ENCODE results near the gene ATP2B2.

Gene ATP2B2

DNA sequence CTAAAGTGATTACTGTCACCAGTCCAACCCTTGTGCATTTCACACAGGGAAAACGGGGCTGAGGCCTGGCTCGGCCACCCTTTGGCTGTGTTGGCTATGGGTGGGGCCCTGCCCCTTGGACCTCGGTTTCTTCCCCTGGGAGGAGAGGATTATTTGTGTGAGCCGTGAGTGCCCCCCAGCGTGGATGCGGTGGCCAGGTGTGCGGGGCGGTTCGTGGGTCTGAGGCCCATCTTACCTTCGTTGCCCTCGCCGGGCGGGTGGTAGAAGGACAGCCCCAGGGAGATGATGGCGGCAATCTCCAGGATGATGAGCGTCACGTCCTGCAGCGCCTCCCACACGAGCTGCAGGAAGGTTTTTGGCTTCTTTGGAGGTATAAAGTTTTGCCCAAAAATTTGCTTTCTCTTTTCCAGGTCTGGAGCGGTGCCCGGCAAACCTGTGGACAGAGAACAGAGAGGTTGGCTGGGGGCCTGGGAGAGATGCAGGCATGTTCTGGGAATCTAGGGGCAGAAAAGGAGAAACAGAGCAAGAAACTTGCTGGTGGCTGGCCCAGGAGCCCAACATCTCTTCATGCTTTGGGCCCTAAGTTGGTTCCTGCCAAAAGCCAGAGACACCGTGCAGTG, 94.9 kb downstream of the ATP2B2 start:
- H3K27me3 ChIP-seq (ENCODE audit: control insufficient read depth in 1 of 2, insufficient read depth in 2 of 2, low read length in 2 of 2), result no peaks in the 10 kb centered on the region
- H3K27ac ChIP-seq (ENCODE audit: low read depth, low read length), result no peak overlapping the region
- no peak overlapping the region for H3K9ac ChIP-seq (ENCODE audit: low read length)
- no peak overlapping the region for H3K4me3 ChIP-seq (ENCODE audit: low read depth in 1 of 2, low read length in 2 of 2)
- no peaks in the 10 kb centered on the region for H3K4me1 ChIP-seq (ENCODE audit: insufficient read depth, low read length)
- H3K36me3 ChIP-seq (ENCODE audit: insufficient read depth, low read length), result no peaks in the 10 kb centered on the region
- no peaks in the 10 kb centered on the region for H3K9me3 ChIP-seq (ENCODE audit: low read length)

DNA sequence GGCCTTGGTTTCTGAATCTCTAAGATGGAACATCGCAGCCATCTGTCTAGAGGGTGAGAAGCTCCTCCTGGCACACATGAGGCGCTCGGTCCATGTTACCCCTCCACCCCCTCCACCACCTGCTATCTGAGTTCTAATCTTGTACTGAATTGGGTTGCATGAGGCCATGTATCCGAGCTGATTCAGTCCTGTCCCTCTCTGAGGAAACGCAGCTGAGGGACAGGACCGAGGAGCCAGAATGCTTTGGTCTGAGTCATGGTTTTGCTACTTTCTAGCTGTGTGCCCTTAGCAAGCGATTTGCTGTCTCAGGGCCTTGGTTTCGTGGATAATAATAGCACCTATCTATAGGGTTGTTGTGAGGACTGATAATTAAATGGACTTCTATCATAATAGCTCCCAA, 96.7 kb downstream of the ATP2B2 start:
- no peaks in the 10 kb centered on the region for H3K9me3 ChIP-seq (ENCODE audit: low read length)
- H3K27me3 ChIP-seq (ENCODE audit: control insufficient read depth in 1 of 2, insufficient read depth in 2 of 2, low read length in 2 of 2), result no peaks in the 10 kb centered on the region
- no peak overlapping the region for H3K27ac ChIP-seq (ENCODE audit: low read depth, low read length)
- H3K4me3 ChIP-seq (ENCODE audit: low read depth in 1 of 2, low read length in 2 of 2), result no peak overlapping the region
- no peaks in the 10 kb centered on the region for H3K4me1 ChIP-seq (ENCODE audit: insufficient read depth, low read length)
- H3K9ac ChIP-seq (ENCODE audit: low read length), result no peak overlapping the region
- H3K36me3 ChIP-seq (ENCODE audit: insufficient read depth, low read length), result no peaks in the 10 kb centered on the region

DNA sequence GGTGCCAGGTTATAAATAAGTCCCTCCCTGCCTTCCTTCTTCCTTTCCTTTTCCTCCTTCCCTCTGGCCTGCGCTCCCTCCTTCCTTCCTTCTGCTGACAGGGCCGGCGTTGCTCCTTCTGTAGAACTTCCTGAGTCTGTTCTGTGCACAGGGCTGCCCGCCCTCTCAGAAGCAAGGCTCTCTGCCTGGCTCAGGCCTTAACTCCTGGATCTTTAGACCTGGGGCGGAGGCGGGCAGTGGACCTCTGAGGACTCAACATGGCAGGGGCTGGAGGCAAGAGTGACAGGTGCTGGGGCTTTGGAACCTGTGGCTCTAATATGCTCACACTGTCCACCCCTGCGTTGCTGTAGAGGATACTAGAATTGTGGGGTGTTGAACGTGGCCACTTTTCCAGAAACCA, 98.0 kb downstream of the ATP2B2 start:
- Histone ChIP-seq H3K9ac (ENCODE audit: low read length) (no peak overlapping the region), H3K27ac (ENCODE audit: low read depth, low read length) (no peak overlapping the region), H3K36me3 (ENCODE audit: insufficient read depth, low read length) (no peaks in the 10 kb centered on the region), H3K4me1 (ENCODE audit: insufficient read depth, low read length) (no peaks in the 10 kb centered on the region), H3K4me3 (ENCODE audit: low read depth in 1 of 2, low read length in 2 of 2) (no peak overlapping the region), H3K27me3 (ENCODE audit: control insufficient read depth in 1 of 2, insufficient read depth in 2 of 2, low read length in 2 of 2) (no peaks in the 10 kb centered on the region), H3K9me3 (ENCODE audit: low read length) (no peaks in the 10 kb centered on the region)

DNA sequence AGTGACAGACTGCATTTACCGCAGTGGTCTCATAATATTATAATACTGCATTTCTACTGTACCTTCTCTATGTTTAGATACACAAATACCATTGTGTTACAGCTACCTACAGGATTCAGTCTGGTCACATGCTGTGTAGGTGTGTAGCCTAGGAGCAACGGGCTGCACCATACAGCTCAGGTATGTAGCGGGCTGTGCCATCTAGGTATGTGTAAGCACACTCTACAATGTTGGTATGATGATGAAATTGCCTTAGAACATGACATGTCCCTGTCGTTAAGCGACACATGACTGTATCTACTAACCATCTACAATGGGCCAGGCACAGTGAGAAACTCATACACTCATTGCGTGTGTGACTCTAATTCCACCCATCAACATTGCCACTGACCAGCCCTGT, 99.0 kb downstream of the ATP2B2 start:
- H3K9ac ChIP-seq (ENCODE audit: low read length), result no peak overlapping the region
- no peaks in the 10 kb centered on the region for H3K9me3 ChIP-seq (ENCODE audit: low read length)
- H3K36me3 ChIP-seq (ENCODE audit: insufficient read depth, low read length), result no peaks in the 10 kb centered on the region
- H3K4me3 ChIP-seq (ENCODE audit: low read depth in 1 of 2, low read length in 2 of 2), result no peak overlapping the region
- no peaks in the 10 kb centered on the region for H3K4me1 ChIP-seq (ENCODE audit: insufficient read depth, low read length)
- no peak overlapping the region for H3K27ac ChIP-seq (ENCODE audit: low read depth, low read length)
- no peaks in the 10 kb centered on the region for H3K27me3 ChIP-seq (ENCODE audit: control insufficient read depth in 1 of 2, insufficient read depth in 2 of 2, low read length in 2 of 2)

DNA sequence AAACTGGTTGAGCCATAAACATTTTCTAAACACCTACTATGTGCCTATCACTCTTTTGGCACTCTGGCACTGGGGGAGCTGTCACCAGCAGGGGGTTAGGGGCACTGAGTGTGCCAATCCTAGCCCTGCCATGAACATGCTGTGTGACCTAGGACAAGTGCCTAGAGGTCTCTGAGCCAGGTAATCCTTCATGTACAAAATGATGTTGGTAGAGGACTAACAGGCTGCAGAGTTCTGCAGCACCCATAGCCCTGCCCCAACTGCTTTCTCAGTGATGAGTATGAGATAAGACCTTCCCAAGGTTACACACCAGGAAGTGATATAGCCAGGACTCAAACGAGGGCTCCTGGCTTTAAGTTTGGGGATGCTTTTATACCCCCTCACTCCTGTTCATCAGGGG, 99.6 kb downstream of the ATP2B2 start:
- Histone ChIP-seq H3K27me3 (ENCODE audit: control insufficient read depth in 1 of 2, insufficient read depth in 2 of 2, low read length in 2 of 2) (no peaks in the 10 kb centered on the region), H3K4me1 (ENCODE audit: insufficient read depth, low read length) (no peaks in the 10 kb centered on the region), H3K4me3 (ENCODE audit: low read depth in 1 of 2, low read length in 2 of 2) (no peak overlapping the region), H3K27ac (ENCODE audit: low read depth, low read length) (no peak overlapping the region), H3K36me3 (ENCODE audit: insufficient read depth, low read length) (no peaks in the 10 kb centered on the region), H3K9ac (ENCODE audit: low read length) (no peak overlapping the region), H3K9me3 (ENCODE audit: low read length) (no peaks in the 10 kb centered on the region)

DNA sequence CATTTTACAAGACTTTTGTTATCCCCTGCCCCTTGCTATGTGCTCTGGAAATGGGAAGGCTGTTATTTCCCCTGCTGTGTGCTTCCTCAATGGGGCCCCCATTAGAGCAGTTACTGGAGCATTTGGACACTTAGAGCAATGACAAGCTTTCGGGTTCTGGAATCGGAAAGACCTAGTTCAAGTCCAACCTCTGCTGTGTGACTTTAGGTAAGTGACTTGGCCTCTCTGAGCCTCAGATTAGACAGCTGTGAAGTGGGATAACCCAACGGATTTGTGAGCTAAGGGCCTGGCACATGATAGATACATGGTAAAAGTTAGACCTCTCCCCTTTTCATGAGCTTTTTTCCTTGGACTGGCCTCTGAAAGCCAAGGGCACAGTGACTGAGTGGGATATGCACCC, 100.5 kb downstream of the ATP2B2 start:
- H3K36me3 ChIP-seq (ENCODE audit: insufficient read depth, low read length), result no peaks in the 10 kb centered on the region
- H3K4me3 ChIP-seq (ENCODE audit: low read depth in 1 of 2, low read length in 2 of 2), result no peak overlapping the region
- H3K27me3 ChIP-seq (ENCODE audit: control insufficient read depth in 1 of 2, insufficient read depth in 2 of 2, low read length in 2 of 2), result no peaks in the 10 kb centered on the region
- H3K27ac ChIP-seq (ENCODE audit: low read depth, low read length), result no peak overlapping the region
- no peaks in the 10 kb centered on the region for H3K9me3 ChIP-seq (ENCODE audit: low read length)
- H3K9ac ChIP-seq (ENCODE audit: low read length), result no peak overlapping the region
- H3K4me1 ChIP-seq (ENCODE audit: insufficient read depth, low read length), result no peaks in the 10 kb centered on the region

DNA sequence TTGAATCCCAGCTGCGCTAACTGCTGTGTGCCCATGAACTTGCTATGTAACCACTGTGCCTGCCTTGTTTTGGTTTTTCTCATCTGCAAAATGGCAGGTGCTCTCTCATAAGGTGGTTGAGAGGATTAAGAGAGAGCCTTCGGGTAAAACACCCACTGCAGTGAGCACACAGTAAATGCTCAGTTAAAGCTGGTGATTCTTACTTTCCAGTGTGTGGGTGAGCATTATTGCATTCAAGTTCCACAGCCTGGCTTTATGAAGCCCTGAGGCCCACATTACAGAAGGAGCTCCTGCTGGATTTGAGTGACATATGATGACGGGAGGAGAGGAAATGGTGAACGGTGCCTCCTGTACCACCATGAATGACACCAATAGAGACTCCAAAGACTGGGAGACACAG, 101.0 kb downstream of the ATP2B2 start:
- Histone ChIP-seq H3K27me3 (ENCODE audit: control insufficient read depth in 1 of 2, insufficient read depth in 2 of 2, low read length in 2 of 2) (no peaks in the 10 kb centered on the region), H3K9me3 (ENCODE audit: low read length) (no peaks in the 10 kb centered on the region), H3K9ac (ENCODE audit: low read length) (no peak overlapping the region), H3K27ac (ENCODE audit: low read depth, low read length) (no peak overlapping the region), H3K4me1 (ENCODE audit: insufficient read depth, low read length) (no peaks in the 10 kb centered on the region), H3K4me3 (ENCODE audit: low read depth in 1 of 2, low read length in 2 of 2) (no peak overlapping the region), H3K36me3 (ENCODE audit: insufficient read depth, low read length) (no peaks in the 10 kb centered on the region)

DNA sequence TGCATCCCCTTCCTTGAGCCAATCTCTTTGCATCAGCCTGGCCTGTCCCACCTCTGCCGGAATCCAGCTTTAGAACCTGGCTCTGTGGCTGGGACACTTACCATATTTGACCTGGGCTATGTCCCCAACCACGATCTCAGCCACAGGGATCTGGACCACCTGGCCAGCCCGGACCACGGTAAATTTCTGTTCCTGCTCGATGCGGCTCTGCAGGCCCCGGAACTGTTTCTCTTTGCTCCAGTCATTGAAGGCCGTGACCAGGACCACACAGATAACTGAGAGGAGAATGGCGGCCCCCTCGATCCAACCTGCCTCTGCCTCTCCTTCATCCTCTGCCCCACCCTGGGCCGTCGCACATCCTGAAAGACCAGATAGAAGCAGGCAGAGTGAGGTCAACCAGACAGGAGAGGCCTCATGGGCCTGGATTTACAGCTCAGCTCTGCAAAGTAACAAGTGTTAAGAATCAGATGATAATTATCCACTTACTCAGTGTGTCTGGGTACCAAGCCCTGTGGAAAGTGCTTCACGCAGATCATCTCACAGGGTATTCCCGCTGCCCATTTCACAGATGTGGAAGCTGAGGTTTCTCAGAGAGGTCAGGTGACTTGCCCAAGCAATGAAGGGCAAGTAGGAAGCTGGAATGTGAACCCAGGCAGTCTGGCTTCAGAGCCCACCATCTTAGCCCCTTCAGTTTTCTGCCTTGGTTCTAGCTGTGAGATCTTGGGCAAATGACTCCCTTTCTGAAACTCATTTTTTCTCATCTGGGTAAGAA, 103.2 kb downstream of the ATP2B2 start:
- no peaks in the 10 kb centered on the region for H3K9me3 ChIP-seq (ENCODE audit: low read length)
- H3K4me1 ChIP-seq (ENCODE audit: insufficient read depth, low read length), result no peaks in the 10 kb centered on the region
- no peaks in the 10 kb centered on the region for H3K27me3 ChIP-seq (ENCODE audit: control insufficient read depth in 1 of 2, insufficient read depth in 2 of 2, low read length in 2 of 2)
- H3K27ac ChIP-seq (ENCODE audit: low read depth, low read length), result no peak overlapping the region
- H3K36me3 ChIP-seq (ENCODE audit: insufficient read depth, low read length), result no peaks in the 10 kb centered on the region
- no peak overlapping the region for H3K9ac ChIP-seq (ENCODE audit: low read length)
- H3K4me3 ChIP-seq (ENCODE audit: low read depth in 1 of 2, low read length in 2 of 2), result no peak overlapping the region

DNA sequence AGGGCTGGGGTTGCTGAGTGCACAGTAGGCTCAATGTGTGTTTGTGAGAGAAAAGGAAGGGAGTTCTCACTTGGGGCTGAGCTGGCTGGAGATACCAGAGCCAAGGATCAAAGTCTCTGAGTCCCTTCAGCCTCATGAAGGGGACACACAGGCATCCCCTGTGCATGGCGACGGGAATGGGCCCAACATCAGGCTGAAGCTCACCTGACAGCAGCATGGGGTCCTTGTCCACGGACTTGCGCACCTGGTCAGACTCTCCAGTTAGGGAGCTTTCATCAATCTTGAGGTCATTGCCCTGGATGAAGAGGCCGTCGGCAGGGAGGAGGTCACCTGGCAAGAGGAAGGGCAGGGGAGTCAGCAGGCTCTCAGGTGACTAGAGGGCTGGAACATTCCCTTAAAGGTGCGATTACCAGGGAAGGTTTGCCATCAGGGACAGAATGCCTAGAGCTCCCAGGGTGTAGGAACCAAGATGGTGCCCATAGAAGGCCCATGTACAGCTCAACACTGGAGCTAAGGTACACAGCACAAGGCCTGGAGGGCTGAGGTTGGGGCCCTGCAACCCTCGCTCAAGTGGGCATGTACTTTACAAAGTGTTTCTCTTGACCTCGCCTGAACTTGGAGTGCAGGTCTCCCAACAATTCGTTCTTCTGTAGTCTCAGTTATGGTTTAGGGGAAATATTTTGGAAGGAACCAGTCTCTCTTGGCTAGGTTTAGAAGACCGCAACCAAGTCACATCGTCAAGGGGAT, 104.5 kb downstream of the ATP2B2 start:
- Histone ChIP-seq H3K27me3 (ENCODE audit: control insufficient read depth in 1 of 2, insufficient read depth in 2 of 2, low read length in 2 of 2) (no peaks in the 10 kb centered on the region), H3K9ac (ENCODE audit: low read length) (no peak overlapping the region)

DNA sequence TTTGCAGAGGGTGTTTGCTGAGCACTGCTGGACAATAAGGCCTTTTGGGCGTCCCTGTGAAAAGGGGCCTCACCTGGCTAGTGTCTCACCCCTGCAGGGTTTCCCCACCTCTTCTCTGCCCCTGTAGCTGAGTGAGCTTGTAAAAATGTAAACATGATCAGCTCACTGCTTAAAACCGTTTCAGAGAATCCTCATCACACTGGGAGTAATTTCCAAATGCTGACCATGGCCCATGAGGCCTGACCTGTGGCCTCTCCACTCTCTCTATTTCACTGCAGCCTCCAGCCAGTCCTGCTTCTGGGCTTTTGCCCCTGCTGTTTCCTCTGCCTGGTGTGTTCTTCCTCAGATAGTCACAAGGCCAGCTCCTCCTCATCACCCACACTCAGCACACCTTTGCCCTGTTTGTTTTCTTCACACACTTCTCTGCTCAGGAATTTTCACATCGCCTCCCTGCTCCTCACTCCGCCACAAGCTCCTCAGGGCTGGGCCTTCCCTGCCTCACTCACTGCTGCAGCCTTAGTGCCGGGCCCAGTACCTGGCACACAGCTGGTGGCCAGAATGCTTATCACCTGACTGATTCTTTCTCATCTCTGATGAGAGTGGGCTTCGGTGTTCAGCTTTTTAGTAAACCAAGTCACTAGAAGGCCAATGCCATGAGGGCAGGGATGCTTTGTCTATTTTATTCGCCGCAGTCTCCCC, 105.2 kb downstream of the ATP2B2 start:
- no peaks in the 10 kb centered on the region for H3K4me1 ChIP-seq (ENCODE audit: insufficient read depth, low read length)
- no peak overlapping the region for H3K4me3 ChIP-seq (ENCODE audit: low read depth in 1 of 2, low read length in 2 of 2)
- no peaks in the 10 kb centered on the region for H3K36me3 ChIP-seq (ENCODE audit: insufficient read depth, low read length)
- H3K27me3 ChIP-seq (ENCODE audit: control insufficient read depth in 1 of 2, insufficient read depth in 2 of 2, low read length in 2 of 2), result no peaks in the 10 kb centered on the region
- no peak overlapping the region for H3K27ac ChIP-seq (ENCODE audit: low read depth, low read length)
- H3K9ac ChIP-seq (ENCODE audit: low read length), result no peak overlapping the region
- H3K9me3 ChIP-seq (ENCODE audit: low read length), result no peaks in the 10 kb centered on the region

More for the DNA sequence above, 104.5 kb downstream of the ATP2B2 start:
- H3K9me3 ChIP-seq (ENCODE audit: low read length), result no peaks in the 10 kb centered on the region
- no peak overlapping the region for H3K4me3 ChIP-seq (ENCODE audit: low read depth in 1 of 2, low read length in 2 of 2)
- no peak overlapping the region for H3K27ac ChIP-seq (ENCODE audit: low read depth, low read length)
- H3K4me1 ChIP-seq (ENCODE audit: insufficient read depth, low read length), result no peaks in the 10 kb centered on the region
- H3K36me3 ChIP-seq (ENCODE audit: insufficient read depth, low read length), result no peaks in the 10 kb centered on the region

DNA sequence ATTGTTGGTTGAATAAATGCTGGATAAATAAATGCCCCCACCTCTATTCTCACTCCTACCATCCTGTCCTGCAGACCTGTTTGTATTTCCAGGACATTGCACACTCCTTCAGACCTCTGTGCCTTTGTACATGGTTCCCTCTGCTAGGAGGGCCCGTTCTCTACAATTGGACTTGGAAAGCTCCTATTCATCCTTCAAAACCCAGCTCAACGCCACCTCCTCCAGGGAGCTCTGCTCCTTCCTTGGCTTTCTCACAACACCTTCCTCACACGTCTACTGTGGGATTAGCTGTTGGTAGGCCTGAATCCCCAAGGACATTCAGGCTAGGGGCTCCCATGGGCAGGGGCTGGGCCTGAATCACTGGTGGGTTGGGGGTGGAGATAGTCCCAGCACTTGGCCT, 105.8 kb downstream of the ATP2B2 start:
- H3K27me3 ChIP-seq (ENCODE audit: control insufficient read depth in 1 of 2, insufficient read depth in 2 of 2, low read length in 2 of 2), result no peaks in the 10 kb centered on the region
- no peak overlapping the region for H3K27ac ChIP-seq (ENCODE audit: low read depth, low read length)
- no peak overlapping the region for H3K4me3 ChIP-seq (ENCODE audit: low read depth in 1 of 2, low read length in 2 of 2)
- H3K36me3 ChIP-seq (ENCODE audit: insufficient read depth, low read length), result no peaks in the 10 kb centered on the region
- no peaks in the 10 kb centered on the region for H3K4me1 ChIP-seq (ENCODE audit: insufficient read depth, low read length)
- H3K9me3 ChIP-seq (ENCODE audit: low read length), result no peaks in the 10 kb centered on the region
- H3K9ac ChIP-seq (ENCODE audit: low read length), result no peak overlapping the region
